K562 (cell line): ENCODE measurements around the gene SCFD2. TPM values are rescaled to one million over a fixed set of nuclear protein-coding genes. Genes with fewer than 3 reads are reported as not detected.

Experiments used
- AFF4 ChIP-seq: sonication (generic); formaldehyde crosslinking; IDR thresholded peaks from 2 replicates; pipeline ENCODE4 v1.8.0; 2023; ENCODE audit warnings: mild to moderate bottlenecking, missing genetic modification reagents
- DLX4 ChIP-seq: fragments of 250-450 bp; sonication (Bioruptor Pico); IDR thresholded peaks from 2 replicates; pipeline ENCODE4 v1.6.1; 2021; ENCODE audit warnings: mild to moderate bottlenecking
- DMBX1 ChIP-seq: fragments of 250-450 bp; sonication (Bioruptor Pico); IDR thresholded peaks from 2 replicates; pipeline ENCODE4 v1.8.0; 2022; ENCODE audit warnings: inconsistent platforms, mild to moderate bottlenecking, moderate library complexity, borderline replicate concordance
- HNRNPK ChIP-seq: fragments of 200-400 bp; formaldehyde crosslinking; IDR thresholded peaks from one replicate; pipeline ENCODE4 v1.6.1; 2018; ENCODE audit warnings: mild to moderate bottlenecking, low read depth, low read length; ENCODE audit not compliant: poor library complexity, severe bottlenecking
- HNRNPL ChIP-seq: fragments of 200-400 bp; formaldehyde crosslinking; IDR thresholded peaks from 2 replicates; pipeline ENCODE4 v1.6.1; 2017; ENCODE audit warnings: low read depth, mild to moderate bottlenecking, low read length
- IRF9 ChIP-seq: fragments of 450-650 bp; IDR thresholded peaks from 2 replicates; pipeline ENCODE4 v1.6.1; 2016; ENCODE audit warnings: missing biosample characterization, missing genetic modification characterization
- MEF2D ChIP-seq: conservative IDR thresholded peaks from 2 replicates; pipeline ENCODE4 v1.6.1; 2016; ENCODE audit warnings: low read depth, missing genetic modification characterization, missing compliant biosample characterization
- PRMT5 ChIP-seq: sonication (generic); formaldehyde crosslinking; IDR thresholded peaks from 2 replicates; pipeline ENCODE4 v1.5.0; 2020; ENCODE audit warnings: missing genetic modification reagents
- PURB ChIP-seq: sonication (generic); formaldehyde crosslinking; IDR thresholded peaks from 2 replicates; pipeline ENCODE4 v1.9.0; 2021; ENCODE audit warnings: low read depth, mild to moderate bottlenecking, missing genetic modification reagents
- RBM22 ChIP-seq: fragments of 200-400 bp; formaldehyde crosslinking; IDR thresholded peaks from 2 replicates; pipeline ENCODE4 v1.6.1; 2018; ENCODE audit warnings: low read length, low read depth; ENCODE audit not compliant: poor library complexity, severe bottlenecking
- SMAD4 ChIP-seq: fragments of 250-450 bp; sonication (Bioruptor Pico); conservative IDR thresholded peaks from 2 replicates; pipeline ENCODE4 v1.8.0; 2021; ENCODE audit warnings: inconsistent platforms, mild to moderate bottlenecking, moderate library complexity
- SRSF9 ChIP-seq: fragments of 200-400 bp; formaldehyde crosslinking; IDR thresholded peaks from 2 replicates; pipeline ENCODE4 v1.6.1; 2017; ENCODE audit warnings: low read depth, low read length, borderline replicate concordance
- ZBTB1 ChIP-seq: sonication (generic); formaldehyde crosslinking; IDR thresholded peaks from 2 replicates; pipeline ENCODE4 v1.8.1; 2023; ENCODE audit warnings: missing genetic modification reagents, low read depth, mild to moderate bottlenecking, borderline replicate concordance
- ZHX1 ChIP-seq: fragments of 150-350 bp; conservative IDR thresholded peaks from 2 replicates; pipeline ENCODE4 v1.6.1; 2014; ENCODE audit warnings: low read length
- ZNF431 ChIP-seq: sonication (generic); formaldehyde crosslinking; IDR thresholded peaks from 2 replicates; pipeline ENCODE4 v1.8.0; 2022; ENCODE audit warnings: mild to moderate bottlenecking, missing genetic modification reagents
- ZNF740 ChIP-seq, 3 experiments: fragments of 200-800 bp in 1 of 3; sonication (Bioruptor generic) in 1 of 3; sonication (generic) in 1 of 3; formaldehyde crosslinking in 1 of 3; IDR thresholded peaks; 2 replicates each; pipeline versions ENCODE4 v1.6.1 to v1.8.0; 2016 to 2022; ENCODE audit warnings: mild to moderate bottlenecking in 2 of 3, missing compliant biosample characterization in 2 of 3, missing genetic modification characterization in 2 of 3, missing genetic modification reagents in 1 of 3
- polyA plus RNA-seq, 8 experiments: library from polyadenylated mRNA; depleted of rRNA in 4 of 8; stranded (reverse) in 5 of 8; unstranded in 3 of 8; fragments of >200 nt; fragmentation: Nextera tagmentation in 2 of 8; fragmentation: Illumina TruSeq in 1 of 8; extraction: Ambion mirVana in 2 of 8; extraction: Trizol in 1 of 8; gene quantifications; 2 replicates each; pipeline versions ENCODE4 v1.2.1 to v1.2.3, GENCODE V29; 2011 to 2014; ENCODE audit warnings: inconsistent platforms in 1 of 8, missing spikeins in 1 of 8
- total RNA-seq, 7 experiments: library from RNA; depleted of rRNA in 6 of 7; stranded (reverse); fragments of >200 nt in 6 of 7; fragmentation: Illumina TruSeq in 2 of 7; extraction: Trizol in 2 of 7; gene quantifications; 2 replicates each; pipeline versions ENCODE4 v1.2.1 to v1.2.3, GENCODE V29; 2011 to 2021; ENCODE audit warnings: low replicate concordance in 1 of 7
- TF ChIP-seq, protein P1 (sequence below): fragments of 450-650 bp; conservative IDR thresholded peaks from 2 replicates; pipeline ENCODE4 v1.6.1; 2016; ENCODE audit warnings: missing genetic modification characterization, low read depth, mild to moderate bottlenecking, missing compliant biosample characterization, moderate library complexity

The SCFD2 gene
- total and polyA plus RNA-seq, 9 of the 15 experiments (the other 6 are each of a cell fraction or from before 2014, with no cell fraction given), result 5.7 to 30.3 (median 22.8) TPM

GRCh38 chr4:53321984-53322289 is 43.9 kb downstream of the SCFD2 start (continued):
- TF ChIP-seq ZHX1 (no peak), PRMT5 (CRISPR knock-in tag) (no peak), IRF9 (peak; percentile 53; the same call in 1 of the 2 replicates), HNRNPK (no peak), SMAD4 (CRISPR knock-in tag) (0 out of 2 replicates have a peak, but pooled peaks have one; percentile 43), MEF2D (tag) (0 out of 2 replicates have a peak, but pooled peaks have one; percentile 51), SRSF9 (no peak), ZNF431 (no peak), PURB (CRISPR knock-in tag) (no peak), HNRNPL (no peak), DMBX1 (CRISPR knock-in tag) (peak; percentile 73; the same call in 1 of the 2 replicates), AFF4 (CRISPR knock-in tag) (no peak), ZBTB1 (no peak), RBM22 (no peak), DLX4 (no peak), ZNF740 (CRISPR knock-in tag; IDR thresholded peaks at IDR 0.05) (no peak), ZNF740 (tag; IDR thresholded peaks at IDR 0.05) (peak in 1 of 2 experiments; percentile 50; a peak in 1 of 4 replicates)
- TF ChIP-seq, protein P1, sequence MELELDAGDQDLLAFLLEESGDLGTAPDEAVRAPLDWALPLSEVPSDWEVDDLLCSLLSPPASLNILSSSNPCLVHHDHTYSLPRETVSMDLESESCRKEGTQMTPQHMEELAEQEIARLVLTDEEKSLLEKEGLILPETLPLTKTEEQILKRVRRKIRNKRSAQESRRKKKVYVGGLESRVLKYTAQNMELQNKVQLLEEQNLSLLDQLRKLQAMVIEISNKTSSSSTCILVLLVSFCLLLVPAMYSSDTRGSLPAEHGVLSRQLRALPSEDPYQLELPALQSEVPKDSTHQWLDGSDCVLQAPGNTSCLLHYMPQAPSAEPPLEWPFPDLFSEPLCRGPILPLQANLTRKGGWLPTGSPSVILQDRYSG (tag), result 0 out of 2 replicates have a peak, but pooled peaks have one; percentile 39
